Endothelial cell of umbilical vein (primary cell): ENCODE measurements around the gene DNAJB12.

ENCODE experiments used
- CTCF ChIP-seq, 2 donors: IDR thresholded peaks; 1 replicate in 1 of 2; 2 replicates in 1 of 2; pipeline ENCODE4 v1.5.1; 2011; ENCODE audit warnings: low read length in 2 of 2, mild to moderate bottlenecking in 2 of 2, moderate library complexity in 2 of 2, control low read depth in 1 of 2, inconsistent platforms in 1 of 2, low read depth in 1 of 2; ENCODE audit not compliant: insufficient read depth in 1 of 2; ENCODE audit errors: extremely low read depth in 1 of 2
- EZH2 ChIP-seq: IDR thresholded peaks from 2 replicates; pipeline ENCODE4 v1.6.1; 2012; ENCODE audit warnings: borderline replicate concordance, low read depth, mild to moderate bottlenecking, moderate library complexity, low read length, inconsistent platforms; ENCODE audit not compliant: severe bottlenecking
- MYC ChIP-seq: IDR thresholded peaks from one replicate; pipeline ENCODE4 v1.6.1; 2011; ENCODE audit warnings: mild to moderate bottlenecking, low read depth, low read length
- POLR2A ChIP-seq: IDR thresholded peaks from 2 replicates; pipeline ENCODE4 v1.6.1; 2012; ENCODE audit warnings: low read depth, mild to moderate bottlenecking, control low read depth, low read length
- POLR2AphosphoS5 ChIP-seq: IDR thresholded peaks from 2 replicates; pipeline ENCODE4 v1.6.1; 2012; ENCODE audit warnings: low read depth, mild to moderate bottlenecking, control low read depth, low read length, moderate library complexity; ENCODE audit not compliant: insufficient read depth

GRCh38 chr10:72314263-72314662 lies 40.5 kb downstream of the DNAJB12 start:
- TF ChIP-seq CTCF (IDR thresholded peaks at IDR 0.05; ENCODE audit: extremely low read depth in 1 of 2, insufficient read depth in 1 of 2, low read depth in 1 of 2, low read length in 2 of 2) (no peak), POLR2A (no peak), POLR2AphosphoS5 (no peak), MYC (no peak), EZH2 (no peak)
